WI38 (cell line): Measurements from ENCODE around the gene SPDEF.

Experiments
- H3K4me3 ChIP-seq: 2 replicates; pipeline ENCODE4 v1.5.1; 2011; ENCODE audit warnings: low read depth, mild to moderate bottlenecking, control low read depth, low read length
- CTCF ChIP-seq: IDR thresholded peaks from 2 replicates; pipeline ENCODE4 v1.5.1; 2012; ENCODE audit warnings: low read depth, mild to moderate bottlenecking, control low read depth, low read length

The SPDEF gene

GRCh38 chr6:34523441-34524206, 32.5 kb downstream of the SPDEF start:
- no peak for TF ChIP-seq CTCF
- H3K4me3 ChIP-seq, result no peak overlapping the region

- TF ChIP-seq CTCF, result no peak
- H3K4me3 ChIP-seq, result no peak overlapping the region
Measured at GRCh38 chr6:34522761-34523160, 33.4 kb downstream of the SPDEF start.

GRCh38 chr6:34521463-34522285, 34.5 kb downstream of the SPDEF start:
- H3K4me3 ChIP-seq, result no peak overlapping the region
- TF ChIP-seq CTCF, result no peak

- no peak for TF ChIP-seq CTCF
- H3K4me3 ChIP-seq, result no peak overlapping the region
Measured at GRCh38 chr6:34520645-34521462, 35.3 kb downstream of the SPDEF start.

- no peak for TF ChIP-seq CTCF
Measured at GRCh38 chr6:34519971-34520644, 36.0 kb downstream of the SPDEF start.

GRCh38 chr6:34518669-34519365, 37.3 kb downstream of the SPDEF start:
- no peak overlapping the region for H3K4me3 ChIP-seq
- no peak for TF ChIP-seq CTCF

More at GRCh38 chr6:34519971-34520644, 36.0 kb downstream of the SPDEF start:
- H3K4me3 ChIP-seq, result no peak overlapping the region
